Measurements from ENCODE around the gene HIVEP3.

Gene HIVEP3

DNA sequence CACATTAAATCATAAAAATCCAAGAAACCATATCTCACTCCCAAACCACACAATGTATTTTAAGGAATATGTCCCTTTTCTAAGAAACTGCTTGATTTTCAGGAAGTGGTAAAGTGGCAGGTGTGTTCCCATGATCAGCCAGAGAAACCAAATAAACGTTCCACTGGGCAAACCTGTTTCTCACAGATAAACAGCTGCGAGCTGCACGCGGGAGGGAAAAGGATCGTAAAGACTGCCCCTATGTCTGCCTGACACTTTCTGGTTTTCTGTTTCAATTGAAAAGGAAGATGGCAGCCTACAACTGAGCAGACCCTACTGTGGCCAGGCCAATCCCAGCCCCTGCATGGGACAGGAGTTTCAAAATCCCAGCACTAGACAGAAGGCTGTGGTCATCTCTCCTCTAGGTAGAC is 36.6 kb downstream of the HIVEP3 start:
- TF ChIP-seq, protein P1, sequence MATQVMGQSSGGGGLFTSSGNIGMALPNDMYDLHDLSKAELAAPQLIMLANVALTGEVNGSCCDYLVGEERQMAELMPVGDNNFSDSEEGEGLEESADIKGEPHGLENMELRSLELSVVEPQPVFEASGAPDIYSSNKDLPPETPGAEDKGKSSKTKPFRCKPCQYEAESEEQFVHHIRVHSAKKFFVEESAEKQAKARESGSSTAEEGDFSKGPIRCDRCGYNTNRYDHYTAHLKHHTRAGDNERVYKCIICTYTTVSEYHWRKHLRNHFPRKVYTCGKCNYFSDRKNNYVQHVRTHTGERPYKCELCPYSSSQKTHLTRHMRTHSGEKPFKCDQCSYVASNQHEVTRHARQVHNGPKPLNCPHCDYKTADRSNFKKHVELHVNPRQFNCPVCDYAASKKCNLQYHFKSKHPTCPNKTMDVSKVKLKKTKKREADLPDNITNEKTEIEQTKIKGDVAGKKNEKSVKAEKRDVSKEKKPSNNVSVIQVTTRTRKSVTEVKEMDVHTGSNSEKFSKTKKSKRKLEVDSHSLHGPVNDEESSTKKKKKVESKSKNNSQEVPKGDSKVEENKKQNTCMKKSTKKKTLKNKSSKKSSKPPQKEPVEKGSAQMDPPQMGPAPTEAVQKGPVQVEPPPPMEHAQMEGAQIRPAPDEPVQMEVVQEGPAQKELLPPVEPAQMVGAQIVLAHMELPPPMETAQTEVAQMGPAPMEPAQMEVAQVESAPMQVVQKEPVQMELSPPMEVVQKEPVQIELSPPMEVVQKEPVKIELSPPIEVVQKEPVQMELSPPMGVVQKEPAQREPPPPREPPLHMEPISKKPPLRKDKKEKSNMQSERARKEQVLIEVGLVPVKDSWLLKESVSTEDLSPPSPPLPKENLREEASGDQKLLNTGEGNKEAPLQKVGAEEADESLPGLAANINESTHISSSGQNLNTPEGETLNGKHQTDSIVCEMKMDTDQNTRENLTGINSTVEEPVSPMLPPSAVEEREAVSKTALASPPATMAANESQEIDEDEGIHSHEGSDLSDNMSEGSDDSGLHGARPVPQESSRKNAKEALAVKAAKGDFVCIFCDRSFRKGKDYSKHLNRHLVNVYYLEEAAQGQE (IDR thresholded peaks at IDR 0.05; ENCODE audit: low read depth): no peak
- no peak for TF ChIP-seq ZBTB7A (IDR thresholded peaks at IDR 0.05; ENCODE audit: low read depth)
- TF ChIP-seq, protein P2, sequence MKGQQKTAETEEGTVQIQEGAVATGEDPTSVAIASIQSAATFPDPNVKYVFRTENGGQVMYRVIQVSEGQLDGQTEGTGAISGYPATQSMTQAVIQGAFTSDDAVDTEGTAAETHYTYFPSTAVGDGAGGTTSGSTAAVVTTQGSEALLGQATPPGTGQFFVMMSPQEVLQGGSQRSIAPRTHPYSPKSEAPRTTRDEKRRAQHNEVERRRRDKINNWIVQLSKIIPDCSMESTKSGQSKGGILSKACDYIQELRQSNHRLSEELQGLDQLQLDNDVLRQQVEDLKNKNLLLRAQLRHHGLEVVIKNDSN (IDR thresholded peaks at IDR 0.05): no peak
- TF ChIP-seq, protein P3, sequence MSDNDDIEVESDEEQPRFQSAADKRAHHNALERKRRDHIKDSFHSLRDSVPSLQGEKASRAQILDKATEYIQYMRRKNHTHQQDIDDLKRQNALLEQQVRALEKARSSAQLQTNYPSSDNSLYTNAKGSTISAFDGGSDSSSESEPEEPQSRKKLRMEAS (IDR thresholded peaks at IDR 0.05): no peak
- TF ChIP-seq TEAD4 (IDR thresholded peaks at IDR 0.05): no peak
- no peak for TF ChIP-seq EGR1 (IDR thresholded peaks at IDR 0.05)

DNA sequence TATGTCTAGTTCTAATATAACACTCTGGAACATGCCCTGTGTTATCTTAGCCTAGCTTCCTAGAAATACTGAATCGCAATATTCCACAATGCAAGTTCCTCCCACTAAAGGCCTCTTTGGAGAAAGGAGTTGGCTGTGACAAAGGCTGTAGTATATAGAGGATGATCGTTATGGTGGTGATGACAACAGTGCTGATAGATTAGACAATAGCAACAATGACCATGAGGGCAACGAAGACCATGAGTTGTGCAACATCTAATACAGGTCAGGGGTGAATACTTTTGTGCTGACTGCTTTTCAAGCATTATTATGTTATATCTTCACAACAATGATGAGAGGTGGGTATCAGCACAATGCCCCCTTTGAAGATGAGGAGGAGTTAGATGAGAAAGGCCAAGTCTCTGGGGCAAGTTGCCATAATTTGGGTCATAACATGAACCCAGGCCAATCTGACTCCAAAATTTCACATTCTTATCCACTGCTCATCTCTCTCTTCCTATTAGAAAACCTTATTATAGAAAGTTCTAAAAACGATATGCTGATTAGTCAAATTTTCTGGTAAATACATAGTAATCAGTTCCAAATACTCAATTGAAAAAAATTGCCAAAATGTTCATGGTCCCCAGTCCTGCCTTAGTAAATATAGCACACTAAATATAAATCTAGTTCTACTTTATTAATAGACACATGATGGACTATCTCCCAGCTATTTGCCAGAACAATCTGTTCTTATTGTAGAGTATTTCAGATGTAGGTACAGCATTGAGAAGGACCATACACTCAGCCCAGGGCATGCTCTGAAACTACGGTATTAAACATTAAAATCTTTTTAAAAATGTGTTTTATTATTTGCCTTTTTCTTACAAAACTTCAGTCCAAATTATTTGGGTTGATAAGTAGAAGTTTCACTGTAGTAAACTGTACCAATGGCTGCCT is 37.5 kb downstream of the HIVEP3 start:
- no peak for TF ChIP-seq NFIC (IDR thresholded peaks at IDR 0.05)
- no peak for TF ChIP-seq TEAD4 (IDR thresholded peaks at IDR 0.05)
- no peak for TF ChIP-seq EGR1 (IDR thresholded peaks at IDR 0.05)
- TF ChIP-seq ZBTB7A (IDR thresholded peaks at IDR 0.05; ENCODE audit: low read depth): no peak
- TF ChIP-seq, protein P1 (IDR thresholded peaks at IDR 0.05; ENCODE audit: low read depth): no peak
- TF ChIP-seq CREB1 (IDR thresholded peaks at IDR 0.05; ENCODE audit: low read depth): no peak
- TF ChIP-seq YY1 (IDR thresholded peaks at IDR 0.05; ENCODE audit: low read depth): no peak
- TF ChIP-seq FOXM1 (IDR thresholded peaks at IDR 0.05; ENCODE audit: borderline replicate concordance, low read depth): no peak
- TF ChIP-seq RAD21 (IDR thresholded peaks at IDR 0.05; ENCODE audit: low read depth): no peak
- no peak for TF ChIP-seq TCF12 (IDR thresholded peaks at IDR 0.05; ENCODE audit: low read depth)
- TF ChIP-seq, protein P2 (IDR thresholded peaks at IDR 0.05): no peak
- TF ChIP-seq, protein P3 (IDR thresholded peaks at IDR 0.05): no peak
- no peak for TF ChIP-seq TAF1 (IDR thresholded peaks at IDR 0.05; ENCODE audit: low read depth)

DNA sequence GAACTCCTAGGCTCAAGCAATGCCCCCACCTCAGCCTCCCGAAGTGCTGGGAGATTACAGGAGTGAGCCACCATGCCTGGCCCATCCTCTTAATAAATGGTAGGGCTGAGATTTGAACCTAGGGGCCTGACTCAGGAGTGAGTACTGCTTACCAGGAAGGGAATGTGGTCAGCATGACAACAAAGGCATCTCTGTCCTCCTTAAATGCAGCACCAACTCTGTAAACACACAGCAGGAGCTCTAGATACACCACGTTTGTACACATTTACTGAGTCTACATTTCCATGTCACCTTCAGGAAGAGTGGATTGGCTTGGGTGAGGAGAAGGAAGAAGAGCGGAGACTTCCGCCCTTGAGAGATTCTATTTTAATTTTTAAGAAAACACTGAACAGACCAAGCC is 38.5 kb downstream of the HIVEP3 start:
- no peak for TF ChIP-seq EGR1 (IDR thresholded peaks at IDR 0.05)
- no peak for TF ChIP-seq TAF1 (IDR thresholded peaks at IDR 0.05; ENCODE audit: low read depth)
- TF ChIP-seq, protein P1 (IDR thresholded peaks at IDR 0.05; ENCODE audit: low read depth): no peak
- no peak for TF ChIP-seq ZBTB7A (IDR thresholded peaks at IDR 0.05; ENCODE audit: low read depth)
- no peak for TF ChIP-seq YY1 (IDR thresholded peaks at IDR 0.05; ENCODE audit: low read depth)
- no peak for TF ChIP-seq TEAD4 (IDR thresholded peaks at IDR 0.05)
- TF ChIP-seq, protein P2 (IDR thresholded peaks at IDR 0.05): no peak
- TF ChIP-seq CEBPB (IDR thresholded peaks at IDR 0.05): no peak
- no peak for TF ChIP-seq RAD21 (IDR thresholded peaks at IDR 0.05; ENCODE audit: low read depth)
- no peak for TF ChIP-seq FOXM1 (IDR thresholded peaks at IDR 0.05; ENCODE audit: borderline replicate concordance, low read depth)
- no peak for TF ChIP-seq CREB1 (IDR thresholded peaks at IDR 0.05; ENCODE audit: low read depth)
- TF ChIP-seq TCF12 (IDR thresholded peaks at IDR 0.05; ENCODE audit: low read depth): no peak
- no peak for TF ChIP-seq EP300 (IDR thresholded peaks at IDR 0.05; ENCODE audit: borderline replicate concordance)
- TF ChIP-seq NFIC (IDR thresholded peaks at IDR 0.05): no peak

DNA sequence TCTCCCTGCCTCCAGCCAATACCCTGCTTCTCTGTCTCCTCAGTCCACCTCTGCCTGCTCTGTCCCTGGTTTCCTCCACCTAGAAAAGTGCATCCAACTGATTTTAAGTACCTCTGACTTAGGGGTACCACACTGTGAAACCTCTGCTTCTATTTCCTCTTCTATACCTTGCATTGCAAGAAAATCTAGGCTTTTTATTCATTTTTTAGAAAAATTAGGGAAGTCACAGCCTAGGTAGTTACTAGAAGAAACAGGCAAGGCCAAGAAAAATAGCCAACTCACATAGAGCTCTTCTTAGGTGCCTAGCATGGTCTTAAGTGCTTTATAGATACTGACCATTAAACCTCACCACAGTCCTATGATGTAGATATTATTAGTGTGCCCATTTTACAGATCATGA is 39.1 kb downstream of the HIVEP3 start:
- TF ChIP-seq YY1 (IDR thresholded peaks at IDR 0.05; ENCODE audit: low read depth): no peak
- TF ChIP-seq, protein P3 (IDR thresholded peaks at IDR 0.05): no peak
- no peak for TF ChIP-seq TCF12 (IDR thresholded peaks at IDR 0.05; ENCODE audit: low read depth)
- TF ChIP-seq, protein P2 (IDR thresholded peaks at IDR 0.05): no peak
- TF ChIP-seq CEBPB (IDR thresholded peaks at IDR 0.05): no peak
